Neutrophil (primary cell): ENCODE data around the gene PRG3.
A peak's percentile ranks its signal among the peaks of the same experiment; 100 is the strongest.
"Not testable (repeated sequence)": the region's sequence is repeated elsewhere in the genome, so short reads cannot be mapped to it uniquely, and the experiment has no call there.

Experiments used
- H3K27ac ChIP-seq: fragments of 200-600 bp; sonication (generic); 2 replicates; pipeline ENCODE4 v1.5.1; 2016; ENCODE audit warnings: mild to moderate bottlenecking, moderate library complexity
- H3K27me3 ChIP-seq: fragments of 200-600 bp; sonication (generic); 2 replicates; pipeline ENCODE4 v1.6.0; 2016; ENCODE audit warnings: mild to moderate bottlenecking
- H3K36me3 ChIP-seq: fragments of 200-600 bp; sonication (generic); 2 replicates; pipeline ENCODE4 v1.5.1; 2017
- H3K4me1 ChIP-seq, 2 experiments: fragments of 200-600 bp in 1 of 2; sonication (generic) in 1 of 2; 1 replicate in 1 of 2; 2 replicates in 1 of 2; pipeline versions ENCODE4 v1.5.1 to v1.6.1; 2013 to 2016; ENCODE audit warnings: low read depth in 1 of 2, low read length in 1 of 2, mild to moderate bottlenecking in 1 of 2, moderate library complexity in 1 of 2; ENCODE audit not compliant: control insufficient read depth in 1 of 2, insufficient read depth in 1 of 2
- H3K4me3 ChIP-seq, 2 experiments: fragments of 200-600 bp in 1 of 2; sonication (generic) in 1 of 2; 1 replicate in 1 of 2; 2 replicates in 1 of 2; pipeline ENCODE4 v1.5.1; 2013 to 2016; ENCODE audit warnings: low read depth in 1 of 2, low read length in 1 of 2, mild to moderate bottlenecking in 1 of 2, moderate library complexity in 1 of 2
- H3K9me3 ChIP-seq: fragments of 200-600 bp; sonication (generic); 2 replicates; pipeline ENCODE4 v1.5.1; 2016
- CTCF ChIP-seq: fragments of 200-600 bp; sonication (generic); IDR thresholded peaks from 2 replicates; pipeline ENCODE4 v1.5.1; 2016; ENCODE audit warnings: antibody characterized with exemption

Gene PRG3

GRCh38 chr11:57339328-57339727, 41.6 kb downstream of the PRG3 start:
- H3K36me3 ChIP-seq: no peaks in the 10 kb centered on the region
- peaks cover 10% of the 10 kb centered on the region for H3K27me3 ChIP-seq
- H3K4me3 ChIP-seq: no peak overlapping the region
- H3K4me1 ChIP-seq: peaks cover 6 to 12% of the 10 kb centered on the region in 2 experiments
- no peak for TF ChIP-seq CTCF
- H3K9me3 ChIP-seq: no peaks in the 10 kb centered on the region
- no peak overlapping the region for H3K27ac ChIP-seq

GRCh38 chr11:57338142-57338541, 42.8 kb downstream of the PRG3 start, which contains the start of gene P2RX3:
P2RX3 (plus strand) TSS chr11:57338352; CDS start chr11:57338551, 199 bp downstream.
- Histone ChIP-seq H3K27ac (no peak within 1 kb of the TSS), H3K4me1 (peaks cover 6 to 12% of the 10 kb centered on the region in 2 experiments), H3K9me3 (no peaks in the 10 kb centered on the region), H3K36me3 (no peaks in the 10 kb centered on the region), H3K27me3 (peaks cover 10% of the 10 kb centered on the region), H3K4me3 (no peak within 1 kb of the TSS)
- TF ChIP-seq CTCF: no peak

GRCh38 chr11:57336856-57337255, 44.1 kb downstream of the PRG3 start:
- H3K27ac ChIP-seq: not testable (repeated sequence)

GRCh38 chr11:57336111-57336666, 44.8 kb downstream of the PRG3 start:
- Histone ChIP-seq H3K36me3 (peaks cover 18% of the 10 kb centered on the region), H3K4me3 (peak overlapping the region; percentile 62 to 80), H3K9me3 (no peaks in the 10 kb centered on the region), H3K27ac (peak overlapping the region; percentile 37), H3K27me3 (peaks cover 10% of the 10 kb centered on the region), H3K4me1 (peaks cover 6 to 12% of the 10 kb centered on the region in 2 experiments)
- no peak for TF ChIP-seq CTCF

More at GRCh38 chr11:57336856-57337255, 44.1 kb downstream of the PRG3 start:
- H3K4me3 ChIP-seq, H3K9me3 ChIP-seq, H3K27me3 ChIP-seq: not testable (repeated sequence)
- Histone ChIP-seq H3K36me3 (peaks cover 11% of the 10 kb centered on the region), H3K4me1 (peaks cover 6 to 12% of the 10 kb centered on the region in 2 experiments)

- Histone ChIP-seq H3K27ac (peak within 1 kb of the TSS; percentile 37), H3K4me3 (peak within 1 kb of the TSS; percentile 62 to 80), H3K27me3 (peaks cover 8% of the 10 kb centered on the region), H3K36me3 (peaks cover 23% of the 10 kb centered on the region), H3K9me3 (no peaks in the 10 kb centered on the region), H3K4me1 (peaks cover 6 to 12% of the 10 kb centered on the region in 2 experiments)
- no peak for TF ChIP-seq CTCF
Observed at GRCh38 chr11:57335343-57336110, 45.4 kb downstream of the PRG3 start, which contains the start of gene SSRP1. SSRP1 (minus strand) TSS chr11:57335892; CDS start chr11:57335121, 771 bp downstream.

GRCh38 chr11:57335023-57335342, 46.0 kb downstream of the PRG3 start:
- H3K4me3 ChIP-seq: peak overlapping the region; percentile 62 to 80
- H3K36me3 ChIP-seq: peaks cover 29% of the 10 kb centered on the region
- peaks cover 6 to 12% of the 10 kb centered on the region in 2 experiments for H3K4me1 ChIP-seq
- H3K27ac ChIP-seq: no peak overlapping the region
- H3K9me3 ChIP-seq: no peaks in the 10 kb centered on the region
- H3K27me3 ChIP-seq: peaks cover 3% of the 10 kb centered on the region
- TF ChIP-seq CTCF: no peak
